GM19035 (cell line): ENCODE data around the gene MICU1.
"Not testable (repeated sequence)": the region's sequence is repeated elsewhere in the genome, so short reads cannot be mapped to it uniquely, and the experiment has no call there.

ENCODE experiments used
- ATAC-seq: cut with Tn5 transposase; IDR thresholded peaks from one replicate; pipeline ENCODE4 v1.9.1; 2021; ENCODE audit not compliant: unreplicated experiment

MICU1 gene

DNA sequence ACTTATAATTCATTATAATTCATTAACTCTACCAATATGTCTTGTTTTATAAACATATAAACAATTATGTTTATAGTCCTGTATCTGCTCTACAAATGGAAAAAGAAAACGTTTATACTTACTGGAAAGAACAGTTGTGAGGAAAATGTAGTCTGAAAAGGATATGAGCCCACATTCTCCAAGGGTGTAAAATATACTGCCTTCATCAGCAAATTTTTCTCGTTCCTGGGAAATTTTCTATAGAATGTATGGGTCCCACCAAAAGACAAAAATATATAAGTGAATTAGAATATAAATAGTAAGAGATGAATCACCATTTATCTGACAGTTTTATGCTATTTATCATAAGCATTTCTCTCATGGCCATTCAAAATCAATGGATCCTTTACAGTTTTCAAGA is 117.8 kb downstream of the MICU1 start:
- no peak for ATAC-seq

DNA sequence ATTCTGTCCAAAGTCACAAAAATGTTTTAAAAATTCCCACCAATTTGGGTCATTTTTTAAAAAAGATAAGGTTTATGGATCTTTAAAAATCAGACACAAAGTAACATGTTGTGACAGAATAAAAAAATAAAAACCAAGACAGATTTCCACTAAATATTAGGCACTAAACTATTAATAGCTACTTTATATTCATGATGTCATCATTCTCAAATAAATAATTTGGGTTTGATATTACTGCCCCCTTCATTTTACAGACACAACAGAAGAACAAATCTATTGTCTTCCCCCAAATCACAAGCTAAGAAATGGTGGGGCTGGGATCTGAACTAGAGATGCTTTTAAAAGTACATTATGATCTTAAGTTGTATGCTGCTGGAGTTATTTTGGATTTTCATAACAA is 119.4 kb downstream of the MICU1 start:
- no peak for ATAC-seq

DNA sequence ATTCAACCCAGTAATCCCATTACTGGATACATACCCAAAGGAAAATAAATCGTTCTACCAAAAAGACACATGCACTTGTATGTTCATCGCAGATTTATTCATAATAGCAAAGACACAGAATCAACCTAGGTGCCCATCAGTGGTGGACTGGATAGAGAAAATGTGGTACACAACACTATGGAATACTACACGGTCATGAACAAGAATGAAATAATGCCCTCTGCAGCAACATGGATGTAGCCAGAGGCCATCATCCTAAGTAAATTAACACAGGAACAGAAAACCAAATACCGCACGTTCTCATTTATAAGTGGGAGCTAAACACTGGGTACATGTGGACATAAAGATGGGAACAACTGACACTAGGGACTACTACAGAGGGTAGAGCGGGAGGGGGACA is 120.4 kb downstream of the MICU1 start:
- no peak for ATAC-seq

DNA sequence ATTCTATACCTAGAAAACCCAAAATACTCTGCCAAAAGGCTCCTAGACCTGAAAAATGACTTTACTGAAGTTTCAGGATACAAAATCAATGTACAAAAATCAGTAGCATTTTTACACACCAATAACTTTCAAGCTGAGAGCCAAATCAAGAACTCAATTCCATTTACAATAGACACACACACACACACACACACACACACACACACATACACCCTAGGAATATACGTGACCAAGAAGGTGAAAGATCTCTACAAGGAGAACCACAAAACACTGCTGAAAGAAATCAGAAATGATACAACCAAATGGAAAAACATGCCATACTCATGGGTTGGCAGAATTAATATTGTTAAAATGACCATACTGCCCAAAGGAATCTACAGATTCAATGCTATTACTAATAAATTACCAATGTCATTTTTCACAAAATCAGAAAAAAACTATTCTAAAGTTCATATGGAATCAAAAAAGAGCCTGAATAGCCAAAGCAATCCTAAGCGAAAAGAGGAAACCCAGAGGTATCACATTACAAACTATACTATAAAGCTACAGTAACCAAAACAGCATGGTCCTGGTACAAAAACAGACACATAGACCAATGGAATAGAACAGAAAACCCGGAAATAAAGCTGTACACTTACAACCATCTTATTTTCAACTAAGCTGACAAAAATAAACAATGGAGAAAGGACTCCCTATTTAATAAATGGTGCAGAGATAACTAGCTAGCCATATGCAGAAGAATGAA is 122.0 kb downstream of the MICU1 start:
- ATAC-seq, result no peak

DNA sequence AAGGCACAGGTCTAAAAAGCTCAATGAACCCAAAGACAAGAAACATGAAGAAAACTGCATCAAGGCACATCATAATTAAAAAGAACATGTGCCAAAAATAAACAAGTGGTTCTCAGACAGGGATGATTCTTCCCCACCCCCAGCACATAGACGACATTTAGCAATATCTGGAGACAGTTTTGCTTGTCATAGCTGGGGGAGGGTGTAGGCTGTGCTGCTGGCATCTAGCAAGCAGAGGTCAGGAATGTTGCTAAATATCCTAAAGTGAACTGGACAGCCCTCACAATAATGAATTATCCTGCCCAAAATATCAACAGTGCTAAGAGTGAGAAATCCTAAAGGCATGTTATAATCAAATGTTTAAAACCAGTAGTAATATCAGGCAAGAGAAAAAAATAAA is 122.6 kb downstream of the MICU1 start:
- ATAC-seq, result no peak

DNA sequence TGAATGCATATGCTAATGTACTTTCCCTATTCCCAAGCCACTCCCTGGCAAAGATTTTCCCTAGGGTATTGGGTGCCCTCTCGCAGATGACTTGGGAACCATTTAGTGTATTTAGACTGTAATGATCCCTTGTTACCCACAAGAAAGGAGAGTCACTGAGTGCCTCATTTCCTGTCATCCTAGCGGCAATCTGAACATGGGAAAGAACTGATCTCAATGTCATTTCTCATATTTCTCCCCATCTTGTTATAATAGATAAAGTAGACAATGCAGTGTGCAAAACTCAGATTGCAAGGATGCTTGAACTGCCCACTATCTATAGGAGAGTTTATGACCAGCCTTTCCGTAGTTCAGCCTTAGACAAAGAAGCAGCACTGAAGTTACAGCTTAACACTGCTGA is 123.3 kb downstream of the MICU1 start:
- no peak for ATAC-seq

DNA sequence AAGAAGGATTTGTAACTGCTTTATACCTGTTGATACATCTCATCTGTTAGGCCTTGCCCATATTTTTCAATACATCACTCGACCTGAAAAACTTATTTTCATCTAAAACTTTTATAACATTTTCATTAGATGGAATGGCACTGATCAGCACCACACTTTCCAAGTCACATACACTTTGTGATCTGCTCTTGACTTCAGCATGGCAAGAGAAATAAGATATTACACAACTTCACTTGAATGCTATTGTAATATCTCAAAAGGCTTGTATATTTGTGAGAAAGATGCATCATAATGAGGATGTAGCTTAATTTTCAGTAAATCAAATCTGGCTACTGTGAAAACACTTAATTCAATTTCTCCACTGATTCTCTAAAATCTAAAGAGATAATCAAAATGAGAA is 126.2 kb downstream of the MICU1 start:
- ATAC-seq, result no peak

DNA sequence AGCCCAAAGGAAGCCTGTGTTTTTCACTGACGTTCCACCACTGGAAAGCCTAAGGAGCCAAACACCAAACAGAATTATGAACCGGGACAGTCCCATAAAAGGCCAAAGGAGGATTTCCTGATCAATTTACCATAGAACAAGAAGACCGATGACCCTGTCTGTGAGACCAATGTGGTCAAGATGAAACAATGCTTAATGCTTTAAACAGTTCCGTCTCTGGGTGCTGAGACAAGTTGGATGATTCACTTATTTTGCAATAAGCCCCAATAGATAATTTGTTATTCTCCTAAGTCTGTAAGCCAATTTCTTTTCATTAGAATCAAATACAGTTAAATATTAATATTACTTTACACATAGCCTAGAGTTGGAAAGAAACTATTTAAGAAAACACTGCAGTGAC is 134.9 kb downstream of the MICU1 start:
- no peak for ATAC-seq

DNA sequence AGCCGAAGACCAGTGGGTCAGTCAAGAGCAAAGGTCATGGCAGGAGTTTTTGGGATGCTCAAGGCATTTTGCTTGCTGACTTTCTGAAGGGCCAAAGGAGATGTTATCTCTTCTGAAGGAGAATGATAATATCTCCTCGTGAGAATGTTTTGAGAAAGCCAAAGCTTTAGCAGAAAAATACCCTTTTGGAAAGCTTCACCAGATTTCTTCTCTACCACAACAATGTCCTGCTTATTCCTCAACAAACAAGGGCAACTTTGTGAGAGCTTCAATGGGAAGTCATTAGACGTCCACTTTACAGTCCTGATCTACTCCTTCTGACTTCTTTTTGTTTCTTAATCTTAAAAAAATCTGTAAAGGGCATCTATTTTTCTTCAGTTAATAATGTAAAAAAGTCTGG is 138.4 kb downstream of the MICU1 start:
- ATAC-seq, result no peak

DNA sequence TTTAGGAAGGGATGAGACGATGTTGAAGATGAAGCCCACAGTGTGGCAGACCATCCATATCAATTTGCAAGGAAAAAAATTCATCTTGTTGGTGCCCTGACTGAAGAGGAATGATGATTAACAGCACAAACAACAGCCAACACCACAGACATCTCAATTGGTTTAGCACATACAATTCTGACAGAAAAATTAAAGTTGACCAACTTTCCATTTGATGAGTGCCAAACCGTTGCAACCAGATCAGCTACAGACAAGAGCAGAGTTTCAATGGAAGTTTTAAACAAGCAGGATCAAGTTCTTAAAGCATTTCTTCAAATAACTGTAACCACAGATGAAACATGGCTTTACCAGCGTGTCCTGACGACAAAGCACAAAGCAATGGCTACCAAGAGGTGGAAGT is 138.8 kb downstream of the MICU1 start:
- ATAC-seq, result no peak

DNA sequence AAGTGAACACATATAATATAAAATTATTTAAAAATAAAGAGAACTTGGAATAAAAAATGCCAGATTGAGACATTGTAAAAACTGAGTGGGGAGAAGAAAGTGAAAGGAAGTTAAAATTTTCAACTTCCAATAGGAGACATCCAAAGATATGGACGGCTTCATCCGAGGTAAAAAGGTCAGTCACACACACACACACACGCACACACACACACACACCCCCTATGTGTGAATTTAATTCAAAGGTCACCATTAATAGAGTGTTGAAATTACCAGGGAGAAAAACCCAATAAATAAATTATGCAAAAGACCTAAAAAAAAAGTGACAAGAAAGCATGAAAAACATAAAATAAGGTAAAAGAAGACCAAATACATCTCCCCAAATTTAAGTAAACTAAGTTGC is 140.2 kb downstream of the MICU1 start:
- no peak for ATAC-seq

DNA sequence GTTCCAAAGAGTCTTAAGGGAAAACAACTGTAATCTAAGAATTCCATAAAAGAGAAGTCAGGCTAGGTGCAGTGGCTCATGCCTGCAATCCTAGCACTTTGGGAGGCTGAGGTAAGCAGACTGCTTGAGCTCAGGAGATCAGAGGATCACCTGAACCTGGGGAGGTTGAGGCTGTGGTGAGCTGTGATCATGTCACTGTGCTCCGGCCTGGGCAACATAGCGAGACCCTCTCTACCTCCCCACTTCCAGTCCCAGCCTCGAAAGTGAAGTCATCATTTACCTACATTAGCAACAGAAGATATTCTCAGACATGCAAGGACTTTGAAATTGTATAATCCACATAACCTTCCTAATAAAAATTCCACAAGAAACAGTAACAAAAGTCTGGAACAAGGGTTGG is 141.4 kb downstream of the MICU1 start:
- ATAC-seq, result no peak

DNA sequence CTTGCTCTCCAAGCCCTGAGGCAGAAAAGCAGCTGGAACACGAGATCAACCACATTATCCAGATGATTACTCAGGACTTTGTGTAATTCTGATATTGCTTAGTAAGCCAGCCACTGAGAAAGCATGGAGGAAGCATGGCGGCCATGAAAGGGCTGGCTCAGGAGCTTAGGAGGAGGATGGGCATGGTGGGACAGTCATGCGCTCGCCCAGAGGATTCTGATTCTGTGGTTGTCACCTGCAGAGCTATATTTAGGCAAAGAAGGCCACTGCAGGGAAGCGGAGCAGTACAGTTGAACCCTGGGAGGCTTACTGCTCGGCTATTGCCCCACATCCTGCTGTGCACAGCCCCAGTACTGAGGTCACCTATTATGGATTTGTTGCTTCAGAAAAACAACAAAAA is 142.4 kb downstream of the MICU1 start:
- ATAC-seq, result no peak

DNA sequence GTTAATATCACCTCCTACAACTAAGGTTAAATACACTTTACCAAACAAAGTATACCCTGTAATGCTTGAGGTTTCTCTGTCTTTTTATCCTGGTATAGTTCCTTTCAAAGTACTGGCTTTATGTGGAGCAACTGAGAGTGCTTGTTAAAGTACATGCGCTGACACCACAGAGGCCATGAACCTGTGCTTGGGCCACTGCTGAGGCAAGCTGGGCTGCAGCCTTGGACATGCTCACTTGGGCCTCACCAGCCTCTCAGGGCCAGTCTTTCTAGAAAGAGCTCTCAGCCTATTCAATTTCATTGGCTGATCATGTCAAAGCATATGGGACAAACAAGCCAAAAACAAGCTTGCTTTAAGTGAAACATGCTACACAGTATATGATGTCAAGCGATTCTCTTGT is 145.0 kb downstream of the MICU1 start:
- ATAC-seq, result no peak

DNA sequence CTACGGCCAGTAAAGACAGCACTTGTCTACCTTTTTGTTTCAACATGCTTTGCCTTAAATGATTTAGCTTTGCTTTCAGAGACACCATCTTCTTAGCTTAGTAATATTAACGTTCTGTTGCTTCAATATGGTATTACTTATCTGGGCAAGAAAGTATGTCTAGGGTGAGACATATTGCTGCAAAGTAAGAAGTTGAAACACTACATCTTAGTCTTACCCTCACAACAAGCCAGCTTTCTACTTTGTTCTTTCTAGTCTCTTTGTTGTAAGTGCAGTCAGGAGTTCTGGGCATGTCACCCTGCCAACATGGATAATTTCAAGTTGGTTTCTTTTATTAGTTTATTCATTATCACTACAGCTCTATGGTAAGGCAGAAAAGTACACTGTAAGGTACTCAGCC is 148.4 kb downstream of the MICU1 start:
- ATAC-seq, result no peak

DNA sequence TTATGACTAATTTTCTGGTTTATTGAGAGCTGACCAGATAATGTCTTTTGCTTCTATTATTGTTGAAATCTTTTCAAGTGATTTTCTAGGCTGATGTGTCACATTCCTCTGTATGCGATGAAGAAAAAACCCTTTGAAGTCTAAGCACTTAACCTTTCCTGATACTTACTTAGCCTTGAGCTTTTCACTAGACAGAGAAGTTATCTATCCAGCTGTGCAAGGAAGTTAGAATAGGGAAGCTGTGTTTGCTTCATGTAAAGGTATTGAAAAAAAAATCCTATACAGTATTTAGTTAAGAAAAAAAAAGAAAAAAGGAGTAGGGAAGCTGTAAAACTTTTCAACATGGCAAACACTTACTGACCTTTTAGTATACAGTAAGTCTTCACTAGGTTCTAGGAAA is 153.6 kb downstream of the MICU1 start:
- ATAC-seq, result no peak

DNA sequence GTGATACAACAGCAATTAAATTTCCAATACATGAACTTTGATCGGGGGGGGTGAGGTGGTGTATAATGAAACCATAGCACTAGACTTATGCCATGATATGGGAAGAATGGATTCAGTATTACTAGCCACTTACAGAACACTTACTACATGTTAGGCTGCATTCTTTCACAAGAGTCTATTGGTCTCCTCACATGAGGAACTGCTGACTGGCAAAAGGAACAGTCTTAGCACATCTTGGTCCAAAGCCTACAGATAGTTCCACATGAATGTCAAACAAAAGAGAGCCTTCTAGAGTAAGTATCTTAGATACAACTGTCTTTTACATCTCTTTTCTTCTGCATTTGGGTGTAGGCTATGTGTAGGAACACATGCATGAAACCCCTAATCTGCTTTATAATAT is 155.2 kb downstream of the MICU1 start:
- ATAC-seq, result no peak

DNA sequence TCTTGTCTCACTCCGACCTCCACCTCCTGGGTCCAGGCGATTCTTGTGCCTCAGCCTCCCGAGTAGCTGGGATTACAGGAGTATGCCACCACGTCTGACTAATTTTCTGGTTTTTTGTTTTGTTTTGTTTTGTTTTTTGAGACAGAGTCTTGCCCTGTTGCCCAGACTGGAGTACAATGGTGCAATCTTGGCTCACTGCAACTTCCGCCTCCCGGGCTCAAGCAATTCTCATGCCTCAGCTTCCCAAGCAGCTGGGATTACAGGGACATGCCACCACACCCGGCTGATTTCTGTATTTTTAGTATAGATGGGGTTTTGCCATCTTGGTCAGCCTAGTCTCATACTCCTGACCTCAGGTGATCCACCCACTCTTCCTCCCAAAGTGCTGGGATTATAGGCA is 158.8 kb downstream of the MICU1 start:
- not testable (repeated sequence) for ATAC-seq

DNA sequence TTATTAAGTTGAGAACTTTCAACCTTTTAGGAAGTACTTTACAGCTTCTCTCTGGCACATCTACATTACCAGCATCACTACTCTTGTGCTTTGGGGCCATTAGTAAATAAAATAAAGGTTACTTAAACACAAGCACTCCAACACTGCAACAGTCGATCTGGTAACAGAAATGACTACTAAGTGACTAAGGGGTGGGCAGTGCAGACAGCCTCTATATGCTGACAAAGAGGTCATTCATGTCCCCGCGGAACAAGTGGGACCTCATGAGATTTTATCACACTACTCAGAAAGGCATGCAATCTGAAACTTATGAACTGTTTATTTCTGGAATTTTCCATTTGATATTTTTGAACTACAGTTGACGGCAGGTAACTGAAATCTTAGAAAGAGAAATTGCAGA is 159.9 kb downstream of the MICU1 start:
- no peak for ATAC-seq

DNA sequence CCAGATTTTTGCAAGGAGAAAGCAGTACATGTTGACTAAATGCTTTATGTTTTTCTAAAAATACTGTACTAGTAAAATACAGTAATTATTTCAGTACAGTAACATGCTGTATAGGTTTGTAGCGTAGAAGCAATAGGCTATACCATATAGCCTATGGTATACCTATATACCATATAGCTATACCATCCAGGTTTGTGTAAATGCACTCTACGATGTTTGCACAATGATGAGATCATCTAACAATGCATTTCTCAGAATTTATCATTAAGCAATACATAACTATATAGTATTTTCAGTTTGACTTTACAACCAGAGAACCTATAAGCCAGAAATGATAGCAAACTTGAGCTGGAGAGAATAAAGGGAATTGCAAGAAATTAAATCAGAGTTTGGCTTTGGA is 161.4 kb downstream of the MICU1 start:
- no peak for ATAC-seq

DNA sequence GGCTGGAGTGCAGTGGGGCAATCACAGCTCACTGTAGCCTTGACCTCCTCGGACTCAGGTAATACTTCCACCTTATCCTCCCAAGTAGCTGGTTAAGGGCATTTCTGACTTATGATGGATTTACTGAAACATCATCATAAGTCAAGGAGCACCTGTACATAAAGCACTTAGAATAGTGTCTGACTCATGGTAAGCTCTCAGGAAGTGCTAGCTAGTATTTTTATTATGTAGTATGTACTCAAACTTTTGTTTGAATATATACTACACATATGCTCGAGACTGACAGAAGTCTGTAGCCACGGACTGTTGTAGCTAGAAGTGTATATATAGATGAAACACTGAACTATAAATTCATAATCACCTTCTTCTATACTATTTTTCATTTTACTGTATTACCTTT is 163.6 kb downstream of the MICU1 start:
- ATAC-seq, result no peak

DNA sequence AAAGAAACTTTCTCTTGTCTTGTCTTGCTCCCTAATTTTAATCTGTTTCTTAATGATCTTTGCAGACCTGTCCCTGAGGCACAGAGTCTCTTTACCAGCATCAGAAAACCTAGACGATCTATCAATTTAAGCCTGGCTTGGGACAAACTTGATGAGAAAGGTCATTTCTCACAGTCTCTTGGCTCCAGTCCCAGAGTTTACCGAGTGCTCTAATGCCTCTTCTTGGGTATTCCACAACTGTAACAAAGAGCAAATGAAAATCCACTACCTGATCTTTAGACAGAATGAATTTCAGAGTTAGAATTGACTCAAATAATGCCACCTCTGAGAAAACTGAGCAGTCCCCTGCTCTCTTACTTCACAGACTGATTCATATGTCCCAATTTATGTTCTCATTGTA is 164.8 kb downstream of the MICU1 start:
- ATAC-seq, result no peak

DNA sequence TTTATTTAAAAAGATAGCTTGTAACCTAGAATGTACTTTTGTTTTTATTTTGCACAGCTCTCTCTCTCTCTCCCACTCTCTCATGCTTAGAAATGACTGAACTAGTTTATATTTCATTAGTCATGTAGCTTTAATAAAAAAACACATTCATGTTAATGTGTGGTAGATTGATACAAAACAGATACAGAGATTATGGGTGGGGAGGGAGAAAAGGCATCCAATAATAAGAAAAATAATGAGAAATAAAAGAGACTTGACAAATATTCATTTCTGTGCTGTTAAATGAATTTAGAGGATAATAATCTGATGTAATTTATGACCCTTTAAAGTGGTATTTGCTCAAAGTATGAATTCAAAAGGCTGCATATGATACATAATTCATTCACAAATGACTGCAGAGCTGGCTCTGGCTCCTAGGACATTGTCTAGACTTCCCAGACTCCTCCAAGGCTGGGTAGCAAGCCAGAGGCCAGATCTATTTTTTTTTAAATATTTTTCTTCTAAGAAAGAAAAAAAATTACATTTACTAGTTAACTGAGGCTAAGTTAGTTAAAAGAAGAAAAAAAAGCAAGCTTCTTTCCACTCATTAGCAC is 165.5 kb downstream of the MICU1 start:
- ATAC-seq, result no peak
